Measurements from ENCODE around the gene ARFIP2. TPM values are rescaled to one million over a fixed set of nuclear protein-coding genes. Genes with fewer than 3 reads are reported as not detected.
A peak's percentile ranks its signal among the peaks of the same experiment; 100 is the strongest.

Gene ARFIP2
- total RNA-seq, 4 donors from 2014 or later = 77.3 to 110 (median 87.2) TPM

DNA sequence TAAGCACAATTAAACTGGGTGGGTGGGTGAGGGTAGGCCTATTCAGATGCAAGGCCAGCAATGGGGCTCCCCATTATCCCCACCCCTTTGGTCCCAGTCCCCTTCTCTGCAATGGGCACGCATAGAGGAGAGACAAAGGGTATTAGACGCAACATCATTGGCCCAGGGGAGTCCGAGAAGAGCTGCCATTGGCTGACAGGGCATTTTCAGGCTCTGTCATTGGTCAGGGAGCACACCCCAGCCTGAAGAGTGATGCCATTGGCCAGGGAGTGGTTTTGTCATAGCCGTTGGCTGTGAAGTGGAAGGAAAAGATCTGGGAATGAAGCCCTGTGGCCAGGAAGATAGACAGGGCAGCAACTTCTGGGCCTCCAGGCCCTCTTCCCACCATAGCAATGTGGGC is 4.6 kb downstream of the ARFIP2 start:
- DNase-seq = no peak
- Histone ChIP-seq H3K36me3 (peaks cover 0 to 9% (median 0%) of the 10 kb centered on the region in 4 donors), H3K27ac (peak overlapping the region in 3 of 4 donors; percentile 92 to 99 (median 97)), H3K4me3 (no peak overlapping the region), H3K27me3 (no peaks in the 10 kb centered on the region), H3K9me3 (no peaks in the 10 kb centered on the region), H3K4me1 (peaks cover 9 to 48% (median 44%) of the 10 kb centered on the region in 4 donors)
- 88% methylated on average over 4 of the region's 4 CpGs; no CpG with 5 or more reads in 1 of the 2 donors for WGBS, 2 donors (ENCODE audit: low coverage in 1 of 2)
- intact Hi-C loops (cut with DNase I; ENCODE audit: low total_unique reads) (no loop called here), in situ Hi-C loops (cut with MboI; ENCODE audit: low pct_ligation_motif_present in 1 of 4, low pct_unique_long_range_greater_than_20kb in 1 of 4, low sequenced_read_pairs in 3 of 4) (loop anchor here in 1 of 4 donors (10.0 kb wide), 1 partner anchor 128 kb away; the partner anchor contains the start of genes ILK and RRP8)
- TF ChIP-seq POLR2A (IDR thresholded peaks at IDR 0.05) (no peak), EP300 (IDR thresholded peaks at IDR 0.05; ENCODE audit: low read depth) (no peak), CTCF (IDR thresholded peaks at IDR 0.05) (no peak), POLR2AphosphoS5 (IDR thresholded peaks at IDR 0.05) (no peak)

GRCh38 chr11:6475936-6476335 is 5.2 kb downstream of the ARFIP2 start:
- peaks cover 9 to 52% (median 44%) of the 10 kb centered on the region in 4 donors for H3K4me1 ChIP-seq
- peak overlapping the region; percentile 92 to 99 (median 97) for H3K27ac ChIP-seq
- WGBS, 2 donors (ENCODE audit: low coverage in 1 of 2) = 70% methylated on average over 5 of the region's 5 CpGs; no CpG with 5 or more reads in 1 of the 2 donors
- peaks cover 0 to 9% (median 0%) of the 10 kb centered on the region in 4 donors for H3K36me3 ChIP-seq
- no peak for TF ChIP-seq EP300 (IDR thresholded peaks at IDR 0.05; ENCODE audit: low read depth)
- no peak for TF ChIP-seq POLR2A (IDR thresholded peaks at IDR 0.05)
- no peak for TF ChIP-seq CTCF (IDR thresholded peaks at IDR 0.05)
- no peak for TF ChIP-seq POLR2AphosphoS5 (IDR thresholded peaks at IDR 0.05)
- H3K27me3 ChIP-seq = no peaks in the 10 kb centered on the region
- no peak for DNase-seq
- intact Hi-C loops (cut with DNase I; ENCODE audit: low total_unique reads) (no loop called here), in situ Hi-C loops (cut with MboI; ENCODE audit: low pct_ligation_motif_present in 1 of 4, low pct_unique_long_range_greater_than_20kb in 1 of 4, low sequenced_read_pairs in 3 of 4) (loop anchor here in 1 of 4 donors (10.0 kb wide), 1 partner anchor 129 kb away; the partner anchor contains the start of genes ILK and RRP8)
- no peak overlapping the region for H3K4me3 ChIP-seq
- H3K9me3 ChIP-seq = no peaks in the 10 kb centered on the region

DNA sequence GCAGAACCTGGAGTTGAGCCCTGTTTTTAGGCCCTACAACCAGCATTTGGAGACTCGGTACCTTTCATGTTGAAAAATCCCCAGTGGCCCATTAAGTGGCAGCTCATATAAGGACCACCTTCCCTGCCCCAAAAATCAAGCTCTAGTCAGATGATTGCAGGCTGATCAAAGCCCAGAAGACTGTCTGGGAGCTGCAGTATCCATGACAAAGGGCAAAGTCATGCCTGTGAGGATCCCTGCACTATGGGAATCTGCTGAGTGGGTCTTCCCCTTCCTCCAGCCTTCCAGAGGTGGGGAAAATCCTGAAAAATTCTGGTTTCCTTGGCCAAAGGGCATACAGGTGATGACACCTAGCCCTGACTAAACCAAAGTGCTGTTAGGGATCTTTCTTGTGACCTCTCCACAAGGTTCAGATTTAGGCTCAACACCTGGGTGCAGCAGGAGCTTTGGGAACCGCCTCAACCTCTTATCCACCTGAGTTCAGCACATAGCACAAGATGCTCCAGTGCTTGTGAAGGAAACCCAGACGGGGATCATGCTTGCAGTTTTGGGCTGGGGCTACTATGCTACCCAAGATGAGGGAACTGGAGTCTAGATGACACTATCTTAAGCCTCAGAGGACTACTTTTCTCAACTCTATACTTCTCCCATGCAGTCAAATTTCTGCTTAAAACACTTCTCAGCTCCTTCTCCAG is 6.2 kb downstream of the ARFIP2 start:
- intact Hi-C loops (cut with DNase I; ENCODE audit: low total_unique reads) (no loop called here), in situ Hi-C loops (cut with MboI; ENCODE audit: low pct_ligation_motif_present in 1 of 4, low pct_unique_long_range_greater_than_20kb in 1 of 4, low sequenced_read_pairs in 3 of 4) (loop anchor here in 1 of 4 donors (10.0 kb wide), 1 partner anchor 130 kb away; the partner anchor contains the start of genes ILK and RRP8)
- peaks cover 11 to 54% (median 38%) of the 10 kb centered on the region in 4 donors for H3K4me1 ChIP-seq
- H3K9me3 ChIP-seq = no peaks in the 10 kb centered on the region
- H3K27ac ChIP-seq = peak overlapping the region; percentile 92 to 99 (median 97)
- DNase-seq = no peak
- peak overlapping the region in 1 of 4 donors; percentile 75 for H3K4me3 ChIP-seq
- H3K36me3 ChIP-seq = peaks cover 0 to 9% (median 0%) of the 10 kb centered on the region in 4 donors
- TF ChIP-seq POLR2AphosphoS5 (IDR thresholded peaks at IDR 0.05) (no peak), EP300 (IDR thresholded peaks at IDR 0.05; ENCODE audit: low read depth) (no peak), POLR2A (IDR thresholded peaks at IDR 0.05) (no peak), CTCF (IDR thresholded peaks at IDR 0.05) (no peak)
- WGBS, 2 donors (ENCODE audit: low coverage in 1 of 2) = 66% methylated on average over 3 of the region's 3 CpGs; no CpG with 5 or more reads in 1 of the 2 donors
- no peaks in the 10 kb centered on the region for H3K27me3 ChIP-seq

- WGBS, 2 donors (ENCODE audit: low coverage in 1 of 2) = 15% methylated on average over 7 of the region's 7 CpGs; no CpG with 5 or more reads in 1 of the 2 donors
- DNase-seq = no peak
- Histone ChIP-seq H3K4me3 (peak overlapping the region in 3 of 4 donors; percentile 55 to 75 (median 69)), H3K27me3 (no peaks in the 10 kb centered on the region), H3K27ac (peak overlapping the region; percentile 92 to 99 (median 97)), H3K4me1 (peaks cover 17 to 54% (median 41%) of the 10 kb centered on the region in 4 donors), H3K9me3 (no peaks in the 10 kb centered on the region), H3K36me3 (peaks cover 0 to 9% (median 0%) of the 10 kb centered on the region in 4 donors)
- intact Hi-C loops (cut with DNase I; ENCODE audit: low total_unique reads) = no loop called here
- in situ Hi-C loops (cut with MboI; ENCODE audit: low pct_ligation_motif_present in 1 of 4, low pct_unique_long_range_greater_than_20kb in 1 of 4, low sequenced_read_pairs in 3 of 4) = loop anchor here in 1 of 4 donors (10.0 kb wide), 1 partner anchor 130 kb away; the partner anchor contains the start of genes ILK and RRP8
- TF ChIP-seq POLR2AphosphoS5 (IDR thresholded peaks at IDR 0.05) (no peak), EP300 (IDR thresholded peaks at IDR 0.05; ENCODE audit: low read depth) (no peak), POLR2A (IDR thresholded peaks at IDR 0.05) (peak; percentile 0), CTCF (IDR thresholded peaks at IDR 0.05) (peak in 1 of 5 experiments; percentile 4)
Measured at GRCh38 chr11:6474413-6474792, 6.7 kb downstream of the ARFIP2 start.

All from transverse colon (tissue), 4 donors.